ENCODE data around the gene TNNC2.
"Not testable (repeated sequence)": the region's sequence is repeated elsewhere in the genome, so short reads cannot be mapped to it uniquely, and the experiment has no call there.

TNNC2 gene

DNA sequence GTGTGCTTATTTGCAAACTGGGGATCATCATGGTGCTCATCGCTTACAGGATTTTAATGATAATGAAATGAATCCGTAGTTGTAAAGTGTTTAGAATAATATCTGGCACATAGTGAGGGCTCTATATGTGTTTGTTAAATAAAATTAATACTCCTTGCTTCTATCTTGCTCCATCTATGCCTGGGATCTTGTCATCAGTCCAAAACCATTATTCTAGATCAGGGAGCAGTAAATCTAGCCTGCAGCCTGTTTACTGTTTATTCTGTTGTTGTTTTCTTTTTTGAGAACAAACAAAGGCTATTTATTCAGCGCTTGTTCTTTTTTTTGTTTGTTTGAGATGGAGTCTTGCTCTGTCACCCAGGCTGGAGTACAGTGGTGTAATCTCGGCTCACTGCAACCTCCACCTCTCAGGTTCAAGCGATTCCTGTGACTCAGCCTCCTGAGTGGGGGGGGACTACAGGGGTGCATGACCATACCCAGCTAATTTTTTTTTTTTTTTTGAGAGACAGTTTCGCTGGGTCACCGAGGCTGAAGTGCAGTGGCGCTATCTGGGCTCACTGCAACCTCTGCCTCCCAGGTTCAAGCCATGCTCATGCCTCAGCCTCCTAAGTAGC, 22.0 kb upstream of the TNNC2 start:
- no peak for DNase-seq (ENCODE audit: low read depth, low spot score)

DNA sequence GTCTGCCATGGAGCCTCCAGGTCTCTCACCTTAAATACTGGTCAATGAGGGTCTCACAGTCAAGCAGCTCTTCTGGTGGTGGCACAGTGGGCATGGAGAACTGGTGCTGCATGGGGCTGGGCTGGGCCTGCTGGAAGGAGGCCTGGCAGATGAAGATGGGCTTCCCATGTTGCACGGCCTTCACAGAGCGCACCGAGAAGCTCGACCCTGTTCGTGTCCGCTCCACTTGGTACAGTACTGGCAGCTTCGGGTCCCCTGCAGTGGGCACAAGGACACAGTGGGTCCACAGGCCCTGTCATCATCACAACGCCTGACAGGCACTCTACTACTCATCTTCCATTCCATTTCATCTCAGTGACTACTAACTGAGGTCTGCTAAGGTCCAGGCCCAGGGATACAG, 21.3 kb upstream of the TNNC2 start:
- DNase-seq (ENCODE audit: low read depth, low spot score) = no peak

DNA sequence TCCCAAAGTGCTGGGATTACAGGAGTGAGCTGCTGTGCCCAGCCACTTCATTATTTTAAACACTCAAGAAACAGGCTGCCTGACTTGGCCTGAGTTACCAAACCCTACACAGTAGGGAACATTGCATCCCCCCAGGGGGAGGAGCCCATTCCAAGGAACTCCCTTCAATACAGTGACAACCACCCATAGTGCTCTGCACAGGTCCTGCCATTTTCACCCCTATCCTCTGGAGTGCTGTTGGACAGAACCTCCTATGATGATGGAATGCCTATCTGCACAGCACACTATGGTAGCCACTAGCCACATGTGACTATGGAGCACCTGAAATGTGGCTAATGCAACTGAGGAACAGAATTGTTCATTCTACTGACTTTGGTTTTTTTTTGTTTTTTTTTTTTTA, 18.3 kb upstream of the TNNC2 start:
- no peak for DNase-seq (ENCODE audit: low read depth, low spot score)

DNA sequence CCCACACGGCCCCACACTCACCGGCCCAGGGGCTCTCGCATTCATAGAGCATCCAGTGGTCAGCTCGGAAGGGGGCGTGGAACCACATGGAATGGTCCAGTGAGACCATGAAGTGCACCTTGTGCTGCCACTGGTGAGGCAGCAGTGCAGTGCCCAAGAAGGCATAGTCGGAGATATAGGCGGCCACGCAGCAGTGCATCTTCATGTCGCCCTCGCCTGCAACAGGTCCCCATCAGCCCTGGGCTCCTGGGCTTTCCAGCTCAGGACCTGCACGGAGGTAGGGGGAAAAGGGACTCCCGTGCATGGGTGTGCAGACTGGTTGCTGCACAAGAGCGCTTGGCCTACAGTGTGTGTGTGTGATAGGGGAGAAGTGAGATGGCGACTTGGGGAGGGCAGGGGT, 16.4 kb upstream of the TNNC2 start:
- DNase-seq (ENCODE audit: low read depth, low spot score) = no peak

DNA sequence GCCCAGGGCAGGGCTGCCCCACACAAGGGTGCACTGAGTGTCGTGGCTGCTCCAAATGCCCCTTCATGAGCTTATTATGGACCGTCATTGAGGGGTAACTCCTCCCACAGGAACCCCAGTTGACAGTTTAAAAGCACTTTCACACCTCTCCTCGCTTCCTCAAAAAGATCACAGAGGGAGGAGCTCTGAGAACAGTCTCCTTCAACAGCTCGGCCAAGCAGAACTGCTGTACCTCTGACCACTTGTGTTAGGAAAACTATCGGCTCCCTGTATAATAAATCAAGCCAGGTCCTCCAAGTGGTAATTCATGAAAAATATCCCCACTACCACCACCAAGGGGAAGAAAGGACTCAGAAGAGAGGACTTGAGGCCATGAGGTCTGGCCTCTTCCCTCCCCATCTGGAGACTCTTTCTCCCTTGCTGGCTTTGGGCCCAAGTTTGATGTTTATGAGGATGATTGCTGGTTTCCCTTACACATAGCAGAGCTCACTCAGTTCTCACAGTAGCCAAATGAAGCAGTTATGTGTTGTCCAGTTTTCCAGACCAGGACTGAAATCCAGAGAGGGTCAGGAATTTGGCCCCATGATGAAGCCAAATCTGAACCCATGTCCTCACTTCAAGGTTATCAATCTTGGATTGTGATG, 15.2 kb upstream of the TNNC2 start:
- DNase-seq (ENCODE audit: low read depth, low spot score) = no peak

DNA sequence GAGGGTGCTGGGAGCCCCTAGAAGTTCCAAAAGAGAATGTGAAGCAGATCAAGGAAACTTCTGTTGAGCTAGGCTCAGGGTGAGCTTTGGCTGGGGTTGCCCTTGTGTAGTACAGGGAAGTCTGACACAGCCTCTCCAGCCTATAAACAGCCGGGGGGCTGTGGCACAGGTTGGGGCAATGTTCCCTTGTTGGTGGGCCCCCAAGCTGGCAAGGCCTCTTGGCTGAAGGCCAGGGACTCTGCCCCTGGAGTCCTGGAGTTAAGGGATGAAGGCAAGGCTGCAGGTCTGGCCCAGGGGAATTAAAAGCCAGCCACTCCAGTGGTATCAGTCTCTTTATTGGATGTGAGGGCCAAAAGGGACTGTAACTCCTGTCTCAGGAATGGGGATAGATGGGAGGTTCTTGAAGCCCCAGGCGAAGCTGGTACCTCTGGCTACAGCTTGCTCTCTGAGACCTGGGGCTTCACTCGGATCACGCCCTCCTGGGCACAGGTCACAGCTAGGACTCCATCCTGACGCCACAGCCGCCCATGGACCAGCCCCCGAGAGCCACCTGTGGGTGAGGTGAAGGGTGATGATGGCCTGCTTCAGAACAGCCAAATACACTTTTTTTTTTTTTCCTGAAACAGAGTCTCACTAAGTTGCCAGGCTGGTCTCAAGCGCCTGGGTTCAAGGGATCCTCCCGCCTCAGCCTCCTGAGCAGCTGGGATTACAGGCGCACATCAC, 14.5 kb upstream of the TNNC2 start:
- DNase-seq (ENCODE audit: low read depth, low spot score) = no peak

DNA sequence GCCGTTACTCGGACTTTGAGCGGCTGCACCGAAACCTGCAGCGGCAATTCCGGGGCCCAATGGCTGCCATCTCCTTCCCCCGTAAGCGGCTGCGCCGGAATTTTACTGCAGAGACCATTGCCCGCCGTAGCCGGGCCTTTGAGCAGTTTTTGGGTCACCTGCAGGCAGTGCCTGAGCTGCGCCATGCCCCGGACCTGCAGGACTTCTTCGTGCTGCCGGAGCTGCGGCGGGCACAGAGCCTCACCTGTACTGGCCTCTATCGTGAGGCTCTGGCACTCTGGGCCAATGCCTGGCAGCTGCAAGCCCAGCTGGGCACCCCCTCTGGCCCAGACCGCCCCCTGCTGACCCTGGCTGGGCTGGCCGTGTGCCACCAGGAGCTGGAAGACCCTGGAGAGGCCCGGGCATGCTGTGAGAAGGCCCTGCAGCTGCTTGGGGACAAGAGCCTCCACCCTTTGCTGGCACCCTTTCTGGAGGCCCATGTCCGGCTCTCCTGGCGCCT, 13.6 kb upstream of the TNNC2 start:
- no peak for DNase-seq (ENCODE audit: low read depth, low spot score)

DNA sequence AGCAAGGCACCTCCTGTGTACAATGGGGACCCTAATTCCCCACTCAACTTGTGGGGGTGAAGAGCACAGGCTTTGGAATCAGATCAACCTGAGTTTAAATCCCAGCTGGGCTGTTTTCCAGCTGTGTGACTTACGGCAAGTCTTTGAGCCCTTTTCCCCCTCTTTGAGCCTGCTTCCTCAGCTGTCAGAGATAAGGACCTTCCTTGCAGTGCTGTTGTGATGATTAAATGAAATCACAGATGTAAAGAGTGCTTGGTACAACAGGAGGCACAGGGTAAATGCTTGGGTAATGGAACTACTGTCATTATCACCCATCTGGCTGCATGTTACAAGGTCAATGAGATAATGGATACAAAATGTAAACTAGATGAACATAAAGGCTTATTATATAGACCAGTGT, 9.7 kb upstream of the TNNC2 start:
- no peak for DNase-seq (ENCODE audit: low read depth, low spot score)

DNA sequence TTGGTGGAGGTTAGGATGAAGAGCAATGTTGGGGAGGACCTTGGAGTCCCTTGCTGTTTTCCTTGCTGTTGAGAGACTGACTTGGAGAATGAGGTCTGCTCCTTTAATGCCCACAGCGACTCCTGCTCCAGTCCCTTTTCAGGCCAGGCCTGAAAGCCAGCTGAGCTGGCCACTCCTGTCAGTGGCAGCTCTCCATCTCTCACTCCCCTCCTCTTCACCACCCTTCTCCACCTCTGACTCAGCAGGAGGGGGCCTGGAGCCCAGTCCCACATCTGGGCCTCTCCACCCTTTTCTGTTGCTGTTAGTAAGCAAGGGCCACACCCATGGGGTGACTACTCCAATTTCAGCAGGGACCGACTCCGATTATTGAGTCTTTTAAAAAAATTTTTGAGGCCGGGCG, 8.7 kb upstream of the TNNC2 start:
- DNase-seq (ENCODE audit: low read depth, low spot score) = no peak

DNA sequence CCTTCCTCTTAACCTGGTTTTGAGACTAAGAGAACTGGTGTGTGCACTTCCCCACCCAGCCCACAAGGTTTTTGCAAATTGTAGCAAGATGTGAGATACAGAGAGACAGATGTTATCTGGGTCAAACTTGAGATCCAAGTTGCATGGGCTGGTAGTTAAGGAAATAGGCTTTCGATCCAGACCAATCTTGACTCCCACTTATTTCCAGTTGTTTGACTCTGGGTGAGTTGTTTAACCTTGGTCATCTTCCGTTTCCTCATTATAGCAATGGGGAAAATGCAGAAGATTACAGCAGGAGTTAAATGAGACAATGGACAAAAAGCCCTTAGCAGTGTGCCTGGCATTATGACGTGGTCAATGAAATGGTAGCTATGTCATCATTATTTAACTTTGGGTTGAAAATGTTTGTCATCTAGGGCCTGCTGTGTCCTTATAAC, 8.2 kb upstream of the TNNC2 start:
- no peak for DNase-seq (ENCODE audit: low read depth, low spot score)

DNA sequence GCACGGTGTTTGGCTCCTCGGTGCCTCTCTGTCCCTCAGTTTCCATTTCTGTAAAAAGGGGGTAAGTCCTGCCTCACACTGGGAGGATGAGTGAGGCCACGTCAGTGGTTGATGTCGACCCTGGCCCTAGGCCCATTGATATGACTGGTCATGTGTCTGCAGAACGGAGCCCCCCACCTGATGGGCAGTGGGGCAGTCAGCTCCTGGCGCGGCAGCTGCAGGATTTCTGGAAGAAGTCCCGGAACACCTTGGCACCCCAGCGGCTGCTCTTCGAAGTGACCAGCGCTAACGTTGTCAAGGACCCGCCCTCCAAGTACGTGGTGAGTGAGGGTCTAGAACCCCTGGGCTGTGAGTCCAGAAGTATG, 7.7 kb upstream of the TNNC2 start:
- no peak for DNase-seq (ENCODE audit: low read depth, low spot score)

DNA sequence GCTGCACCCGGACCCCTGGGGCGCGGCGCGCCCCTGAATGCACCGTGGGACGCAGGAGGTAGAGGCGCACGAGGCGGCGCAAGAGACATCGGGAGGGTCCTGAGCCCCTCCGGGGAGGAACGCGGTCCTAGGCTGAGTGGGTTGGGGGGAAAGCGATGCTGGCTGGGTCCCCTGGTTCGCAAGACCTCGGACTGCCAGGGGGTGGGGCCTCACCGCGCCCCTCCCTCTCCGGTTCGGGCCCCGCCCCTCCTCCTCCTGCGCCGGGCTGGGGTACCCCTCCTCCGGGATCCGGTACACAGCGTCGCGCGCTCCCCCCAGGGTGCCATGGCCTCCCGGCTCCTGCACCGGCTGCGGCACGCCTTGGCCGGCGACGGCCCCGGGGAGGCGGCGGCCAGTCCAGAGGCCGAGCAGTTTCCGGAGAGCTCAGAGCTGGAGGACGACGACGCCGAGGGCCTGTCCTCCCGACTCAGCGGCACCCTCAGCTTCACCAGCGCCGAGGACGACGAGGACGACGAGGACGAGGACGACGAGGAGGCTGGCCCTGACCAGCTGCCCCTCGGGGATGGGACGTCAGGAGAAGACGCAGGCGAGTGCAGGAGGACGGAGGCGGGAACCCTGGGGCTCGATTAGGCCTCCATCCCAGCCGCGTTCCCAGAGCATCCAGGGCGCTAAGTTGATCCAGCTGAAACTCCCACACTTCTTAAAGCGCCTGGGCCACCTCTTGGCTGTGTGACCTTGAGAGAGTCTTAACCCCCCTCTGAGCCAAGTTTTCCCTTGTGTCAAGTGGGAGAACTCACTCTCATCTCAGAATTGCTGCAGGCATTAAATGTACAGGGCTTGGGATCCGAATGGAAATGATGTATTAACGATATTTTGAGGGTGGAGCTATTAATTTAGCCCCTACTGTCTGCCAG, 7.0 kb upstream of the TNNC2 start:
- peak; percentile 34 for DNase-seq (ENCODE audit: low read depth, low spot score)

DNA sequence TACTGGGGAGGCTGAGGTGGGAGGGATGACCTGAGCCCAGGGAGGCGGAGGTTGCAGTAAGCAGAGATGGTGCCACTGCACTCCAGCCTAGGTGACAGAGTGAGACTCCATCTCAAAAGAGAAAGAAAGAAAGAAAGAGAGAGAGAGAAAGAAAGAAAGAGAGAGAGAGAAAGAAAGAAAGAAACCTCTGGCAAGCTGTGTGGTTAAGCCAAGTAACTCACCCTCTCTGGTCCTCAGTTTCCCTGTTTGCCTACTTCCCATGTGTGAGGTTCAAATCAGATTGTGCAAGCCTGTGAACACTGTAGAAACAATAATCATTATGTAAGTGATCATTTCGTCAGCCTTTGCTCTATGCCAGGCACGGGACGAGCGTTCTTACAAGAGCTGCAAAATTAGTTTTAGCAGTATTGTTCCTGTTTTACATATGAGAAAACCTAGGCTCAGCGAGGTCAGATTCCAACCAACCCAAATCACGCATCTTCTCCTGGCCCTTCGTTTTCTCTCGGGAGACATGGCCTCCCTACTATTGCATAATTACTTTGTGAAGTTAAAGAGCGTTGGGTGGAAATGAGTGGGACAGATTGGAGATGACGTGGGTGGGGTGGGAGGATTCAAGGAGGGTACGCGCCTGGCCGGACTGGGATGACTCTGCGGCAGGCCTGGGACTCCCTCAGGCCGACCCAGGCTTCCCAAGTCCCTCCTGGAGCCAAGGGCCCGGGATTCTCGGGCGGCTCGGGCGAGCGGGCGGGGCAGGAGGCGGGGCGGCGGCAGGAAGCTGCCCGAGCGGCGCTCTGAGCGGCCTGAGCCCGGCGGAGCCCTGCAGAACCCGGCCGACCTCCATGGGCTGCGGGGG, 6.1 kb upstream of the TNNC2 start, which contains the start of gene SNX21:
TSS of gene SNX21 (plus strand) at position 770 of the 853 bp plus-strand sequence. CDS start 121 bp downstream, outside the sequence.
- peak; percentile 53 for DNase-seq (ENCODE audit: low read depth, low spot score)

DNA sequence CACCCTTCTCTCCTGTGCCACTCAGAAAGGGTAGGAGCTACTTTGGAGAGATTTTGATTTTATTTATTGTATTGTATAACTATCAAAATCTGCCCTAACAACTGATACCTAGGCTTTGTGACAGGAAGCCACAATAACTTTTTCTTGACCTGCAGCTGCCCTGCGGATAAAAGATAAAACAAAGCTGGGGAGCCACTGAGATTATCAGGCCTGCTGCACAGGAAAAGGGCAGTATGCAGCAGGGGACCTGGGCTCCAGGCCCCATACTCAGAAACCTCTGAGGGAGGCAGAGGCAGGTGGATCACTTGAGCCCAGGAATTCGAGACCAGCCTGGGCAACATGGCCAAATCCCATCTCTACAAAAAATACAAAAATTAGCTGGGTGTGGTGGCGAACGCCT, 5.5 kb upstream of the TNNC2 start:
- no peak for DNase-seq (ENCODE audit: low read depth, low spot score)

DNA sequence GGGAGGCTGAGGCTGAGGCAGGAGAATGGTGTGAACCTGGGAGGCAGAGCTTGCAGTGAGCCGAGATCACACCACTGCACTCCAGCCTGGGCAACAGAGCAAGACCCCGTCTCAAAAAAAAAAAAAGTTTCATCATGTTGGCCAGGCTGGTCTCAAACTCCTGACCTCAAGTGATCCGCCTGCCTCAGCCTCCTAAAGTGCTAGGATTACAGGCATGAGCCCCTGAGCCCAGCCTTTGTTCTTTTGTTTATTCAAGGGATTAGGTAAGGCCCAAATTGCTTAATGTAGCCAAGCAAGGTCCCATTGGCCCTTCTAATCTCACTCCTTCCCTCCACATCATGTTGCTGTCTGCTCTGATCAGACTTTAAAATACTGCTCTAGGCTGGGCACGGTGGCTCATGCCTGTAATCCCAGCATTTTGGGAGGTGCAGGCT, 2.6 kb upstream of the TNNC2 start:
- not testable (repeated sequence) for DNase-seq (ENCODE audit: low read depth, low spot score)

DNA sequence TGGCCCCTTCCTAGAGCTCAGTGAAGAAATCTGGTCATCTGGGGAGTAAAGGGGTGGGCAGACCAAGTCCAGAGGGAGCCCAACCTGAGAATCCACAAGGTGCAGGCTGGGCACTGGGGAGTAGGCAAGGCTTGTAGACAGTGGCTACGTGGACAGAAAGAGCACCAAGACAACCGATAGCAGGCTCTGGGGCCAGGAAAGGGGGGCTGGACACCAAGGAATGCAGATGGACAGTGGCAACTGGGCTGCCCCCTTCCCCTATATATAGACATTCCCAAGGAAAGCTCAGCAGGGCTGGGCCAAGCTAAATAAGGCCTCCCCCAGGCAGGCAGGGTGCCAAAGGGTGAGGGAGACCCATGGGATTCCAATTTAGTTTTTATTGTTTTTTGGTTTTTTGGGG, 1.5 kb upstream of the TNNC2 start:
- no peak for DNase-seq (ENCODE audit: low read depth, low spot score)

DNA sequence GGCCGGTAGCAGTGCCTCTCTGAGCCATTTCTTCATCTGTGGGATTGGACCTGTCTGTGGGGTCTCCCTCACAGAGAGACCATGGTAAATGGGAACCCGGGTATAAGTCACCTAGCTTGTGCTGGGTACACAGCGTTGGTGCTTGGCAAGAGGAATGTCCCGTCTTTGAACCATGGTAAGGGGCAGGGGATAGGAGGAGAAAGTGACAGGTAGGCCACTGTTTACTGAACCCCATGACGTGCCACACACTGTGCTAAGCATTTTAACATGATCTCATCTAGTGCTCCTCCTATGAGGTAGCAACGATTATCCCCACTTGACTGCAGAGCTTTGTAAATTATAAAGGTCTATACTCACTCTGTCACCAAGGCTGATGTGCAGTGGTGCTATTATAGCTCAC, 600 bp upstream of the TNNC2 start:
- DNase-seq (ENCODE audit: low read depth, low spot score) = no peak

DNA sequence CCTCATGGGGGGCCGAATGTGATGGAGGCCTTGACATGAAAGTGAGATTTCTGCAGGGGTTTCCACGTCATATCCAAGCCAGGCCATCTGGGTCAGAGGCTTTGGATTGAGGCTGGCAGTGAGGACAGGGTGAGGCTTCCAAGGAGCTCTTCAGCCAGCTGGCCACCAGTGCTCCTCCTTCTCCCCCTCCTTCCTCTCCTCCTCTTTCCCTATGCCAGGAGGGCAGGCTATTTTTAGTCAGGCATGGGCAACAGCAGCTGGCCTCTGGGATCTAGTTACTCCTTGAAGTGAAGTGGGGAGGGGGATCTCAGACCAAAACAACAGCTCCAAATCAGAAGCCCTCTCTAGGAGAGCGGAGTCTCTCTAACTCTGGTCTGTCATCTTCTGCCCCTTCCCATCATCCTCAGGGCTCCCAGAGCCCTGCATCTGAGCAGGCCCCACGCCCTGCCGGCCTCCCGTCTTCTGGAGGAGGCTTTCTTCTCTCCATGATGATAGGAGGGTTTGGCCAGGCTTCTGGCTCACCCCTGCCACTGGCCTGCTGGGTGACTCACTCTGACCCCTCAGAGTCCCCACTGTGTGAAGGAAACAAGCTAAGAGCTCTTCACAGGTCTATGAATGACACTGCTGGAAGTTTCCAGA, 612 bp downstream of the TNNC2 start:
- peak; percentile 41 for DNase-seq (ENCODE audit: low read depth, low spot score)

DNA sequence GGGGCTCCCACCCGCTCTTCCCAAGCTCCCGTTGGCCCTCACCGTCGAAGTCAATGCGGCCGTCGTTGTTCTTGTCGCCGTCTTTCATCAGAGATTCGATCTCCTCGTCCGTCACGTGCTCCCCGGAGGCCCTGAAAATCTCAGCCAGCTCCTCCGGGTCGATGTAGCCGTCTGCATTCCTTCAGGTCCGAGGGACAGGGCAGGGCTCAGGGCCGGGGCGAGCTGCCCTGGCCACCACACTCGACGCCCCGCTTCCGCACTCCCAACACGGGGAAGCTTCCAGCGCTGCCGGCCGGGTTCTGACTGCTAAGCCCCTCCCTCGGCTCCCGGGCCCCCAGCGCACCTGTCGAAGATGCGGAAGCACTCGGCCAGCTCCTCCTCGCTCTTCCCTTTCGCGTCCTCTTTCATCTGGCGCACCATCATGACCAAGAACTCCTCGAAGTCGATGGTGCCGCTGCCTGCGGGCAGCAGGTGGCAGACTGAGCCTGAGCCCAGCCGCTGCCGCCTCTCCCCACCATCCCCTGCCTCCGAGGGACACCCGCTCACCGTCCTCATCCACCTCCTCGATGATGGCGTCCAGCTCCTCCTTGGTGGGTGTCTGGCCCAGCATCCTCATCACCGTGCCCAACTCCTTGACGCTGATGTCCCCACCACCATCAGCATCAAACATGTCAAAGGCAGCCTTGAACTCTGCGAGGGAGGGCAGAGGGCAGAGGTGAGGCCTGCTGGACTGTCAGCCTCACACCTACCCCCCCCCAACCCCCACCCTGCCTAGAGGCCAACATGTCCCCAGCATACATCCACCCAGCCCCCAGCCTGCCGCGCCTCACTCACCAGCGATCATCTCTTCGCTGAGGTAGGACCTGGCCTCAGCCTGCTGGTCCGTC, 2.9 kb downstream of the TNNC2 start:
- no peak for DNase-seq (ENCODE audit: low read depth, low spot score)
